NCI-H2196 treated with DMSO at 0.1 percent for 48 hours (cell line): ENCODE measurements around the gene MVB12B.
"Not testable (repeated sequence)": the region's sequence is repeated elsewhere in the genome, so short reads cannot be mapped to it uniquely, and the experiment has no call there.

ENCODE experiments used
- DNase-seq: peaks from one replicate; lab custom pipeline; 2025; ENCODE audit not compliant: unreplicated experiment; lab: John Stamatoyannopoulos, UW

MVB12B gene

GRCh38 chr9:126527109-126527825, 200.6 kb downstream of the MVB12B start:
- DNase-seq = no peak

- no peak for DNase-seq
Measured at GRCh38 chr9:126528111-126528510, 201.5 kb downstream of the MVB12B start.

GRCh38 chr9:126528915-126529314, 202.3 kb downstream of the MVB12B start:
- no peak for DNase-seq

- DNase-seq = no peak
Measured at GRCh38 chr9:126531035-126531571, 204.5 kb downstream of the MVB12B start.

- no peak for DNase-seq
Measured at GRCh38 chr9:126531591-126531990, 205.0 kb downstream of the MVB12B start.

- DNase-seq = no peak
Measured at GRCh38 chr9:126532019-126532462, 205.4 kb downstream of the MVB12B start.

- DNase-seq = no peak
Measured at GRCh38 chr9:126532489-126532888, 205.9 kb downstream of the MVB12B start.

GRCh38 chr9:126532951-126533925, 206.6 kb downstream of the MVB12B start:
- no peak for DNase-seq

- DNase-seq = no peak
Measured at GRCh38 chr9:126533926-126534310, 207.3 kb downstream of the MVB12B start.

GRCh38 chr9:126534431-126535186, 208.0 kb downstream of the MVB12B start:
- no peak for DNase-seq

GRCh38 chr9:126536131-126536530, 209.5 kb downstream of the MVB12B start:
- no peak for DNase-seq

- no peak for DNase-seq
Measured at GRCh38 chr9:126536841-126537465, 210.3 kb downstream of the MVB12B start.

- DNase-seq = no peak
Measured at GRCh38 chr9:126538550-126538949, 211.9 kb downstream of the MVB12B start.

GRCh38 chr9:126540398-126540797, 213.8 kb downstream of the MVB12B start:
- not testable (repeated sequence) for DNase-seq

GRCh38 chr9:126543490-126543889, 216.9 kb downstream of the MVB12B start:
- no peak for DNase-seq

- DNase-seq = no peak
Measured at GRCh38 chr9:126545106-126545505, 218.5 kb downstream of the MVB12B start.

- no peak for DNase-seq
Measured at GRCh38 chr9:126546036-126546435, 219.4 kb downstream of the MVB12B start.

- DNase-seq = no peak
Measured at GRCh38 chr9:126548312-126548711, 221.7 kb downstream of the MVB12B start.

- no peak for DNase-seq
Measured at GRCh38 chr9:126549246-126550006, 222.8 kb downstream of the MVB12B start.

GRCh38 chr9:126550891-126551351, 224.3 kb downstream of the MVB12B start:
- no peak for DNase-seq
